GM23338 (cell line): Measurements from ENCODE around the gene RASGRP1. TPM values are rescaled to one million over a fixed set of nuclear protein-coding genes. Genes with fewer than 3 reads are reported as not detected.
A peak's percentile ranks its signal among the peaks of the same experiment; 100 is the strongest.

Experiments used
- ATAC-seq: fragments of 200-7000 bp; cut with Tn5 transposase; 3 replicates; pipeline ENCODE4 v1.9.1; 2020
- DNase-seq: peaks from one replicate; pipeline ENCODE4 v3.0.0-alpha.2; 2015; ENCODE audit warnings: low spot score
- H2AFZ ChIP-seq: fragments of 200-600 bp; sonication (generic); 2 replicates; pipeline ENCODE4 v1.8.0; 2016; ENCODE audit warnings: antibody characterized with exemption, mild to moderate bottlenecking, moderate library complexity
- H3F3A ChIP-seq: fragments of 200-600 bp; sonication (generic); replicated peaks from 2 replicates; pipeline ENCODE4 v1.8.0; 2017; ENCODE audit warnings: antibody characterized with exemption, mixed run types, low read depth
- H3K27ac ChIP-seq: fragments of 200-600 bp; sonication (generic); 2 replicates; pipeline ENCODE4 v1.6.1; 2016; ENCODE audit warnings: low read depth
- H3K27me3 ChIP-seq: fragments of 200-600 bp; sonication (generic); 2 replicates; pipeline ENCODE4 v1.8.0; 2016; ENCODE audit warnings: mild to moderate bottlenecking, mixed run types, moderate library complexity; ENCODE audit not compliant: insufficient read depth
- H3K36me3 ChIP-seq: fragments of 200-600 bp; sonication (generic); 2 replicates; pipeline ENCODE4 v1.8.0; 2016; ENCODE audit warnings: mild to moderate bottlenecking; ENCODE audit not compliant: insufficient read depth
- H3K4me1 ChIP-seq: fragments of 200-600 bp; sonication (generic); 2 replicates; pipeline ENCODE4 v1.8.0; 2016; ENCODE audit warnings: mild to moderate bottlenecking, moderate library complexity; ENCODE audit not compliant: insufficient read depth
- H3K4me2 ChIP-seq: fragments of 200-600 bp; sonication (generic); 2 replicates; pipeline ENCODE4 v1.7.1; 2017; ENCODE audit warnings: mixed run types
- H3K4me3 ChIP-seq: fragments of 200-600 bp; sonication (generic); 2 replicates; pipeline ENCODE4 v1.6.1; 2016; ENCODE audit warnings: mixed run types
- H3K79me2 ChIP-seq: fragments of 200-600 bp; sonication (generic); replicated peaks from 2 replicates; pipeline ENCODE4 v1.8.0; 2017; ENCODE audit warnings: mild to moderate bottlenecking; ENCODE audit not compliant: insufficient read depth
- H3K9me2 ChIP-seq: fragments of 200-600 bp; sonication (generic); 2 replicates; pipeline ENCODE4 v1.8.0; 2017; ENCODE audit not compliant: insufficient read depth
- H4K20me1 ChIP-seq: fragments of 200-600 bp; sonication (generic); replicated peaks from 2 replicates; pipeline ENCODE4 v1.8.0; 2017; ENCODE audit warnings: mild to moderate bottlenecking; ENCODE audit not compliant: insufficient read depth
- H3K27ac Mint-ChIP-seq: 2 replicates; pipeline ENCODE4 v1.8.0; 2020; ENCODE audit warnings: inconsistent platforms, mild to moderate bottlenecking, moderate library complexity, mixed read lengths
- H3K27me3 Mint-ChIP-seq: 3 replicates; pipeline ENCODE4 v1.8.0; 2022; ENCODE audit warnings: low read depth, mild to moderate bottlenecking, moderate library complexity, mixed read lengths, inconsistent platforms; ENCODE audit not compliant: insufficient read depth, poor library complexity
- H3K36me3 Mint-ChIP-seq: 3 replicates; pipeline ENCODE4 v1.8.0; 2021; ENCODE audit warnings: low read depth, mild to moderate bottlenecking, inconsistent platforms, moderate library complexity, mixed read lengths
- H3K4me1 Mint-ChIP-seq: 3 replicates; pipeline ENCODE4 v1.8.0; 2020; ENCODE audit warnings: mild to moderate bottlenecking, inconsistent platforms, mixed read lengths
- H3K4me3 Mint-ChIP-seq: 3 replicates; pipeline ENCODE4 v1.8.0; 2021; ENCODE audit warnings: moderate library complexity, mild to moderate bottlenecking, inconsistent platforms, mixed read lengths
- H3K9me3 Mint-ChIP-seq: 3 replicates; pipeline ENCODE4 v1.8.0; 2020; ENCODE audit warnings: moderate library complexity, mild to moderate bottlenecking, inconsistent platforms, mixed read lengths
- CREB1 ChIP-seq: fragments of 250-450 bp; sonication (Bioruptor Pico); IDR thresholded peaks from 2 replicates; pipeline ENCODE4 v1.5.0; 2020; ENCODE audit warnings: low read depth, mild to moderate bottlenecking, moderate library complexity
- CTCF ChIP-seq, 2 experiments: fragments of 200-600 bp in 1 of 2; sonication (generic) in 1 of 2; conservative IDR thresholded peaks; 2 replicates each; pipeline versions ENCODE4 v1.5.1 to v1.6.1; 2016 to 2017; ENCODE audit warnings: antibody characterized with exemption in 2 of 2, low read depth in 2 of 2, mild to moderate bottlenecking in 2 of 2, moderate library complexity in 1 of 2
- ETS1 ChIP-seq: IDR thresholded peaks from 2 replicates; pipeline ENCODE4 v1.6.1; 2016; ENCODE audit warnings: antibody characterized with exemption
- NANOG ChIP-seq: IDR thresholded peaks from 2 replicates; pipeline ENCODE4 v1.6.1; 2016; ENCODE audit warnings: antibody characterized with exemption, borderline replicate concordance
- POLR2AphosphoS5 ChIP-seq: IDR thresholded peaks from 2 replicates; pipeline ENCODE4 v1.6.1; 2016; ENCODE audit warnings: antibody characterized with exemption, low read depth
- STAT1 ChIP-seq: IDR thresholded peaks from one replicate; pipeline ENCODE4 v1.6.1; 2016; ENCODE audit warnings: antibody characterized with exemption; ENCODE audit not compliant: unreplicated experiment
- ZNF114 ChIP-seq: fragments of 250-450 bp; sonication (Bioruptor Pico); IDR thresholded peaks from 2 replicates; pipeline ENCODE4 v1.5.0; 2020; ENCODE audit warnings: mild to moderate bottlenecking, moderate library complexity
- ZNF331 ChIP-seq: fragments of 250-450 bp; sonication (Bioruptor Pico); IDR thresholded peaks from 2 replicates; pipeline ENCODE4 v1.5.0; 2020; ENCODE audit warnings: low read depth, mild to moderate bottlenecking, moderate library complexity
- polyA plus RNA-seq: library from polyadenylated mRNA; unstranded; fragments of >200 nt; fragmentation: Nextera tagmentation; extraction: Ambion mirVana; gene quantifications from 2 replicates; pipeline ENCODE4 v1.2.1, GENCODE V29; 2016
- total RNA-seq: library from RNA; depleted of rRNA; stranded (reverse); fragments of >200 nt; shearing (Covaris generic); gene quantifications from 2 replicates; pipeline ENCODE4 v1.2.3, GENCODE V29; 2014
- TF ChIP-seq, protein P1 (sequence below): fragments of 250-450 bp; sonication (Bioruptor Pico); IDR thresholded peaks from 2 replicates; pipeline ENCODE4 v1.5.0; 2020; ENCODE audit warnings: mild to moderate bottlenecking, moderate library complexity

Gene RASGRP1
- total and polyA plus RNA-seq, 2 experiments from 2014 or later, result 1.1 to 1.2 TPM

GRCh38 chr15:38458646-38459045 lies 106.0 kb downstream of the RASGRP1 start (continued):
- TF ChIP-seq ETS1 (no peak), CTCF (conservative IDR thresholded peaks at IDR 0.05; ENCODE audit: low read depth in 2 of 2) (no peak), POLR2AphosphoS5 (no peak), CREB1 (CRISPR knock-in tag) (no peak), STAT1 (no peak)

DNA sequence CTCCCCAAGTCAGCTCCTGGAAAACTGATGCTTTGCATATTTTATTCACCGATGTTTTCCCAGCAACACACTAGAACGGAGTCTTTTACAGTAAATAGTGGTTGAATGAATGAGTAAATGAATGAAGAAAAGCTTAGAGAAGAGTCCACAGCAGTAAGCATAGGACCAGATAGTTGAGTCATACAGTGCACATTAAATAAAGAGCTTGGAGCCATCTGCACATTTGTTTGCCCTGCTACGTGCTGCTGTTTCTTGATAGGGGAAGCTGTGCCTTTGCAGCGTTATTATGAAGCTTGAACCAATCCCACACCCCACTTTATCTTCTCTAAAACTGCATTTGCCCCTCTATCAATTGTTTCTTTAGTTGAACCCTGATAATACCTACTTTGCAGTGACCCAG lies 109.5 kb downstream of the RASGRP1 start:
- H3K4me1 ChIP-seq, result peaks cover 7% of the 10 kb centered on the region; the same call in 1 of the 2 replicates
- Mint-ChIP-seq H3K9me3 (no peaks in the 10 kb centered on the region), H3K4me1 (peaks cover 3% of the 10 kb centered on the region), H3K27ac (peak overlapping the region; percentile 99), H3K27me3 (peaks cover 7% of the 10 kb centered on the region), H3K36me3 (peaks cover 2% of the 10 kb centered on the region; the same call in 2 of the 3 replicates), H3K4me3 (peak overlapping the region; percentile 90)
- H3F3A ChIP-seq, result no peaks in the 10 kb centered on the region
- DNase-seq, result no peak
- no peaks in the 10 kb centered on the region for H3K36me3 ChIP-seq
- no peaks in the 10 kb centered on the region for H4K20me1 ChIP-seq
- H3K9me2 ChIP-seq, result no peaks in the 10 kb centered on the region
- H3K79me2 ChIP-seq, result peaks cover 56% of the 10 kb centered on the region
- H3K27me3 ChIP-seq, result no peaks in the 10 kb centered on the region
- H2AFZ ChIP-seq, result no peak overlapping the region; the same call in 1 of the 2 replicates
- peak overlapping the region; percentile 74 for H3K4me3 ChIP-seq
- peak overlapping the region; percentile 99 for H3K27ac ChIP-seq
- ATAC-seq, result no peak
- peak overlapping the region; percentile 92 for H3K4me2 ChIP-seq
- TF ChIP-seq ETS1 (no peak), NANOG (no peak), STAT1 (no peak), ZNF114 (CRISPR knock-in tag) (no peak), ZNF331 (no peak), CTCF (conservative IDR thresholded peaks at IDR 0.05; ENCODE audit: low read depth in 2 of 2) (no peak)
- TF ChIP-seq, protein P1, sequence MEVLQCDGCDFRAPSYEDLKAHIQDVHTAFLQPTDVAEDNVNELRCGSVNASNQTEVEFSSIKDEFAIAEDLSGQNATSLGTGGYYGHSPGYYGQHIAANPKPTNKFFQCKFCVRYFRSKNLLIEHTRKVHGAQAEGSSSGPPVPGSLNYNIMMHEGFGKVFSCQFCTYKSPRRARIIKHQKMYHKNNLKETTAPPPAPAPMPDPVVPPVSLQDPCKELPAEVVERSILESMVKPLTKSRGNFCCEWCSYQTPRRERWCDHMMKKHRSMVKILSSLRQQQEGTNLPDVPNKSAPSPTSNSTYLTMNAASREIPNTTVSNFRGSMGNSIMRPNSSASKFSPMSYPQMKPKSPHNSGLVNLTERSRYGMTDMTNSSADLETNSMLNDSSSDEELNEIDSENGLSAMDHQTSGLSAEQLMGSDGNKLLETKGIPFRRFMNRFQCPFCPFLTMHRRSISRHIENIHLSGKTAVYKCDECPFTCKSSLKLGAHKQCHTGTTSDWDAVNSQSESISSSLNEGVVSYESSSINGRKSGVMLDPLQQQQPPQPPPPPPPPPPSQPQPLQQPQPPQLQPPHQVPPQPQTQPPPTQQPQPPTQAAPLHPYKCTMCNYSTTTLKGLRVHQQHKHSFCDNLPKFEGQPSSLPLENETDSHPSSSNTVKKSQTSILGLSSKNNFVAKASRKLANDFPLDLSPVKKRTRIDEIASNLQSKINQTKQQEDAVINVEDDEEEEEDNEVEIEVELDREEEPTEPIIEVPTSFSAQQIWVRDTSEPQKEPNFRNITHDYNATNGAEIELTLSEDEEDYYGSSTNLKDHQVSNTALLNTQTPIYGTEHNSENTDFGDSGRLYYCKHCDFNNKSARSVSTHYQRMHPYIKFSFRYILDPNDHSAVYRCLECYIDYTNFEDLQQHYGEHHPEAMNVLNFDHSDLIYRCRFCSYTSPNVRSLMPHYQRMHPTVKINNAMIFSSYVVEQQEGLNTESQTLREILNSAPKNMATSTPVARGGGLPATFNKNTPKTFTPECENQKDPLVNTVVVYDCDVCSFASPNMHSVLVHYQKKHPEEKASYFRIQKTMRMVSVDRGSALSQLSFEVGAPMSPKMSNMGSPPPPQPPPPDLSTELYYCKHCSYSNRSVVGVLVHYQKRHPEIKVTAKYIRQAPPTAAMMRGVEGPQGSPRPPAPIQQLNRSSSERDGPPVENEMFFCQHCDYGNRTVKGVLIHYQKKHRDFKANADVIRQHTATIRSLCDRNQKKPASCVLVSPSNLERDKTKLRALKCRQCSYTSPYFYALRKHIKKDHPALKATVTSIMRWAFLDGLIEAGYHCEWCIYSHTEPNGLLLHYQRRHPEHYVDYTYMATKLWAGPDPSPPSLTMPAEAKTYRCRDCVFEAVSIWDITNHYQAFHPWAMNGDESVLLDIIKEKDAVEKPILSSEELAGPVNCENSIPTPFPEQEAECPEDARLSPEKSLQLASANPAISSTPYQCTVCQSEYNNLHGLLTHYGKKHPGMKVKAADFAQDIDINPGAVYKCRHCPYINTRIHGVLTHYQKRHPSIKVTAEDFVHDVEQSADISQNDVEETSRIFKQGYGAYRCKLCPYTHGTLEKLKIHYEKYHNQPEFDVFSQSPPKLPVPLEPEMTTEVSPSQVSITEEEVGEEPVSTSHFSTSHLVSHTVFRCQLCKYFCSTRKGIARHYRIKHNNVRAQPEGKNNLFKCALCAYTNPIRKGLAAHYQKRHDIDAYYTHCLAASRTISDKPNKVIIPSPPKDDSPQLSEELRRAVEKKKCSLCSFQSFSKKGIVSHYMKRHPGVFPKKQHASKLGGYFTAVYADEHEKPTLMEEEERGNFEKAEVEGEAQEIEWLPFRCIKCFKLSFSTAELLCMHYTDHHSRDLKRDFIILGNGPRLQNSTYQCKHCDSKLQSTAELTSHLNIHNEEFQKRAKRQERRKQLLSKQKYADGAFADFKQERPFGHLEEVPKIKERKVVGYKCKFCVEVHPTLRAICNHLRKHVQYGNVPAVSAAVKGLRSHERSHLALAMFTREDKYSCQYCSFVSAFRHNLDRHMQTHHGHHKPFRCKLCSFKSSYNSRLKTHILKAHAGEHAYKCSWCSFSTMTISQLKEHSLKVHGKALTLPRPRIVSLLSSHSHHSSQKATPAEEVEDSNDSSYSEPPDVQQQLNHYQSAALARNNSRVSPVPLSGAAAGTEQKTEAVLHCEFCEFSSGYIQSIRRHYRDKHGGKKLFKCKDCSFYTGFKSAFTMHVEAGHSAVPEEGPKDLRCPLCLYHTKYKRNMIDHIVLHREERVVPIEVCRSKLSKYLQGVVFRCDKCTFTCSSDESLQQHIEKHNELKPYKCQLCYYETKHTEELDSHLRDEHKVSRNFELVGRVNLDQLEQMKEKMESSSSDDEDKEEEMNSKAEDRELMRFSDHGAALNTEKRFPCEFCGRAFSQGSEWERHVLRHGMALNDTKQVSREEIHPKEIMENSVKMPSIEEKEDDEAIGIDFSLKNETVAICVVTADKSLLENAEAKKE, result no peak
